HepG2 (cell line): ENCODE measurements around the gene TM7SF3. TPM values are rescaled to one million over a fixed set of nuclear protein-coding genes. Genes with fewer than 3 reads are reported as not detected.

Experiments used
- ATF2 ChIP-seq: sonication (generic); formaldehyde crosslinking; IDR thresholded peaks from 2 replicates; pipeline ENCODE4 v1.4.0; 2020; ENCODE audit warnings: missing genetic modification reagents
- HOXA7 ChIP-seq: sonication (generic); formaldehyde crosslinking; IDR thresholded peaks from 2 replicates; pipeline ENCODE4 v1.8.1; 2022; ENCODE audit warnings: mild to moderate bottlenecking, missing genetic modification reagents, moderate library complexity
- MEIS2 ChIP-seq: sonication (generic); formaldehyde crosslinking; IDR thresholded peaks from 2 replicates; pipeline ENCODE4 v1.9.0; 2021; ENCODE audit warnings: mild to moderate bottlenecking, missing genetic modification reagents
- STAT5B ChIP-seq: sonication (generic); formaldehyde crosslinking; IDR thresholded peaks from 2 replicates; pipeline ENCODE4 v1.4.0; 2020; ENCODE audit warnings: missing genetic modification reagents
- TP53 ChIP-seq: sonication (generic); formaldehyde crosslinking; conservative IDR thresholded peaks from 2 replicates; pipeline ENCODE4 v1.4.0; 2020; ENCODE audit warnings: missing genetic modification reagents
- ZNF317 ChIP-seq: sonication (generic); formaldehyde crosslinking; IDR thresholded peaks from 2 replicates; pipeline ENCODE4 v1.5.0; 2020; ENCODE audit warnings: mild to moderate bottlenecking, missing genetic modification reagents
- polyA plus RNA-seq, 8 experiments: library from polyadenylated mRNA; depleted of rRNA in 3 of 8; stranded (reverse) in 7 of 8; unstranded in 1 of 8; fragments of >200 nt; fragmentation: Illumina TruSeq in 4 of 8; extraction: Trizol in 4 of 8; gene quantifications; 2 replicates each; pipeline versions ENCODE4 v1.2.1 to v1.2.3, GENCODE V29; 2011 to 2016; ENCODE audit warnings: low read depth in 4 of 8, missing spikeins in 1 of 8, mixed read lengths in 1 of 8; ENCODE audit not compliant: insufficient read depth in 1 of 8
- total RNA-seq, 5 experiments: library from RNA; depleted of rRNA; stranded (reverse); fragments of >200 nt; fragmentation: Illumina TruSeq; extraction: Trizol; gene quantifications; 2 replicates each; pipeline ENCODE4 v1.2.3, GENCODE V29; 2016; ENCODE audit warnings: low read depth in 1 of 5
- TF ChIP-seq, protein P1 (sequence below): sonication (generic); formaldehyde crosslinking; IDR thresholded peaks from 2 replicates; pipeline ENCODE4 v1.5.0; 2020; ENCODE audit warnings: mild to moderate bottlenecking, missing genetic modification reagents, borderline replicate concordance
- TF ChIP-seq, protein P2 (sequence below): sonication (generic); formaldehyde crosslinking; IDR thresholded peaks from 2 replicates; pipeline ENCODE4 v1.4.0; 2020; ENCODE audit warnings: missing genetic modification reagents, low read depth, mild to moderate bottlenecking, borderline replicate concordance
- TF ChIP-seq, protein P3 (sequence below): sonication (generic); formaldehyde crosslinking; IDR thresholded peaks from 2 replicates; pipeline ENCODE4 v1.4.0; 2020; ENCODE audit warnings: mild to moderate bottlenecking, missing genetic modification reagents, borderline replicate concordance

Gene TM7SF3
- total and polyA plus RNA-seq, 2 of the 13 experiments (the other 11 are each of a cell fraction or from before 2014, with no cell fraction given), result 116 to 142 TPM

DNA sequence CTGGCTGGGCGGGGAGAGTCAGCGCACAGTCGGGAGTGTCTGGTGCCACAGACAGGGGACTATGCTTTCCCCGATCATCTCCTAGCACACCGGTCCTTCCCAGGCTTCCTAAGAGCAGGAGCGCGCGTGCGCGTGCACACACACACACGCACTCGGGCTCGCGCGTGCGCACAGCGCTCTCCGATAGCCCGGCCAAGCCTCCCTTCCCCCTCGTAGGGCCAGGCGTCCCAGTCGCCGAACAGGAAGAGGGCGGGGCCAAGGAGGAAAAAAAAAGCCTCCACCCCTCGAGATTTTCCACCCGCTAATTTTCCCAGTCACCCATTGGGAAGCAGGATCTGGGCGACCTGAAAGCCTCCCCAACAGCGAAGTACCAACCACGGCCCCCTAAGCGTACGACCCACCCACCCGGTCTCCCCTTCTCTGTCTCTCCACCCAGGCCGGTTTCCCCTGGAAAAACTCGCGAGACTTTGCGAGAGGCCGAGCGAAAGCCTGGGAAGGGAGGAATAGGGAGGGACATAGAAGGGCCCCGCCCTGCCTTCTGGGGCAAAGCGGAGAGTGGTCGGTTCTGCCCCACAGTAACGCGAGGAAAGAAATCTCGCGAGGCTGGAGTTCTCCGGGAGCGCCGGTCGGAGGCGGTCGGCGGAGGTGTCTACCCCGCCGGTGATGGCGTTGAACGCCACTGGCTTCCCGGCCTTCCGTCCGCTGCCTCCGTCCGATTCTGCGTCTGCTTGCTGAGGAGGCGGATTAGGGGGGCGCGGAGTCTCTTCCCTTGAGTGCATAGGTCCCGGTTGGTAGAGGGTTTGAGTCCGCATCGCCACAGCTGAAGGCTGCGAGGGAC, 76.1 kb downstream of the TM7SF3 start, which contains the start of the genes FGFR1OP2 and INTS13 (continued):
- TF ChIP-seq, protein P1, sequence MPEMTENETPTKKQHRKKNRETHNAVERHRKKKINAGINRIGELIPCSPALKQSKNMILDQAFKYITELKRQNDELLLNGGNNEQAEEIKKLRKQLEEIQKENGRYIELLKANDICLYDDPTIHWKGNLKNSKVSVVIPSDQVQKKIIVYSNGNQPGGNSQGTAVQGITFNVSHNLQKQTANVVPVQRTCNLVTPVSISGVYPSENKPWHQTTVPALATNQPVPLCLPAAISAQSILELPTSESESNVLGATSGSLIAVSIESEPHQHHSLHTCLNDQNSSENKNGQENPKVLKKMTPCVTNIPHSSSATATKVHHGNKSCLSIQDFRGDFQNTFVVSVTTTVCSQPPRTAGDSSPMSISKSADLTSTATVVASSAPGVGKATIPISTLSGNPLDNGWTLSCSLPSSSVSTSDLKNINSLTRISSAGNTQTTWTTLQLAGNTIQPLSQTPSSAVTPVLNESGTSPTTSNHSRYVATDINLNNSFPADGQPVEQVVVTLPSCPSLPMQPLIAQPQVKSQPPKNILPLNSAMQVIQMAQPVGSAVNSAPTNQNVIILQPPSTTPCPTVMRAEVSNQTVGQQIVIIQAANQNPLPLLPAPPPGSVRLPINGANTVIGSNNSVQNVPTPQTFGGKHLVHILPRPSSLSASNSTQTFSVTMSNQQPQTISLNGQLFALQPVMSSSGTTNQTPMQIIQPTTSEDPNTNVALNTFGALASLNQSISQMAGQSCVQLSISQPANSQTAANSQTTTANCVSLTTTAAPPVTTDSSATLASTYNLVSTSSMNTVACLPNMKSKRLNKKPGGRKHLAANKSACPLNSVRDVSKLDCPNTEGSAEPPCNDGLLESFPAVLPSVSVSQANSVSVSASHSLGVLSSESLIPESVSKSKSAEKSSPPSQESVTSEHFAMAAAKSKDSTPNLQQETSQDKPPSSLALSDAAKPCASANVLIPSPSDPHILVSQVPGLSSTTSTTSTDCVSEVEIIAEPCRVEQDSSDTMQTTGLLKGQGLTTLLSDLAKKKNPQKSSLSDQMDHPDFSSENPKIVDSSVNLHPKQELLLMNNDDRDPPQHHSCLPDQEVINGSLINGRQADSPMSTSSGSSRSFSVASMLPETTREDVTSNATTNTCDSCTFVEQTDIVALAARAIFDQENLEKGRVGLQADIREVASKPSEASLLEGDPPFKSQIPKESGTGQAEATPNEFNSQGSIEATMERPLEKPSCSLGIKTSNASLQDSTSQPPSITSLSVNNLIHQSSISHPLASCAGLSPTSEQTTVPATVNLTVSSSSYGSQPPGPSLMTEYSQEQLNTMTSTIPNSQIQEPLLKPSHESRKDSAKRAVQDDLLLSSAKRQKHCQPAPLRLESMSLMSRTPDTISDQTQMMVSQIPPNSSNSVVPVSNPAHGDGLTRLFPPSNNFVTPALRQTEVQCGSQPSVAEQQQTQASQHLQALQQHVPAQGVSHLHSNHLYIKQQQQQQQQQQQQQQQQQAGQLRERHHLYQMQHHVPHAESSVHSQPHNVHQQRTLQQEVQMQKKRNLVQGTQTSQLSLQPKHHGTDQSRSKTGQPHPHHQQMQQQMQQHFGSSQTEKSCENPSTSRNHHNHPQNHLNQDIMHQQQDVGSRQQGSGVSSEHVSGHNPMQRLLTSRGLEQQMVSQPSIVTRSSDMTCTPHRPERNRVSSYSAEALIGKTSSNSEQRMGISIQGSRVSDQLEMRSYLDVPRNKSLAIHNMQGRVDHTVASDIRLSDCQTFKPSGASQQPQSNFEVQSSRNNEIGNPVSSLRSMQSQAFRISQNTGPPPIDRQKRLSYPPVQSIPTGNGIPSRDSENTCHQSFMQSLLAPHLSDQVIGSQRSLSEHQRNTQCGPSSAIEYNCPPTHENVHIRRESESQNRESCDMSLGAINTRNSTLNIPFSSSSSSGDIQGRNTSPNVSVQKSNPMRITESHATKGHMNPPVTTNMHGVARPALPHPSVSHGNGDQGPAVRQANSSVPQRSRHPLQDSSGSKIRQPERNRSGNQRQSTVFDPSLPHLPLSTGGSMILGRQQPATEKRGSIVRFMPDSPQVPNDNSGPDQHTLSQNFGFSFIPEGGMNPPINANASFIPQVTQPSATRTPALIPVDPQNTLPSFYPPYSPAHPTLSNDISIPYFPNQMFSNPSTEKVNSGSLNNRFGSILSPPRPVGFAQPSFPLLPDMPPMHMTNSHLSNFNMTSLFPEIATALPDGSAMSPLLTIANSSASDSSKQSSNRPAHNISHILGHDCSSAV (CRISPR knock-in tag), result 0 out of 2 replicates have a peak, but pooled peaks have one; percentile 76
- TF ChIP-seq, protein P2, sequence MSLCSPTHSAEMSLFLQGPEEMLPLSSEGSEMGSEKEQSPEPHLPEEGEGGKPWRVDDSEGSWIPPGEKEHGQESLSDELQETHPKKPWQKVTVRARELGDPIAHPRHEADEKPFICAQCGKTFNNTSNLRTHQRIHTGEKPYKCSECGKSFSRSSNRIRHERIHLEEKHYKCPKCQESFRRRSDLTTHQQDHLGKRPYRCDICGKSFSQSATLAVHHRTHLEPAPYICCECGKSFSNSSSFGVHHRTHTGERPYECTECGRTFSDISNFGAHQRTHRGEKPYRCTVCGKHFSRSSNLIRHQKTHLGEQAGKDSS, result 0 out of 2 replicates have a peak, but pooled peaks have one; percentile 1
- no peak for TF ChIP-seq HOXA7
- TF ChIP-seq, protein P3, sequence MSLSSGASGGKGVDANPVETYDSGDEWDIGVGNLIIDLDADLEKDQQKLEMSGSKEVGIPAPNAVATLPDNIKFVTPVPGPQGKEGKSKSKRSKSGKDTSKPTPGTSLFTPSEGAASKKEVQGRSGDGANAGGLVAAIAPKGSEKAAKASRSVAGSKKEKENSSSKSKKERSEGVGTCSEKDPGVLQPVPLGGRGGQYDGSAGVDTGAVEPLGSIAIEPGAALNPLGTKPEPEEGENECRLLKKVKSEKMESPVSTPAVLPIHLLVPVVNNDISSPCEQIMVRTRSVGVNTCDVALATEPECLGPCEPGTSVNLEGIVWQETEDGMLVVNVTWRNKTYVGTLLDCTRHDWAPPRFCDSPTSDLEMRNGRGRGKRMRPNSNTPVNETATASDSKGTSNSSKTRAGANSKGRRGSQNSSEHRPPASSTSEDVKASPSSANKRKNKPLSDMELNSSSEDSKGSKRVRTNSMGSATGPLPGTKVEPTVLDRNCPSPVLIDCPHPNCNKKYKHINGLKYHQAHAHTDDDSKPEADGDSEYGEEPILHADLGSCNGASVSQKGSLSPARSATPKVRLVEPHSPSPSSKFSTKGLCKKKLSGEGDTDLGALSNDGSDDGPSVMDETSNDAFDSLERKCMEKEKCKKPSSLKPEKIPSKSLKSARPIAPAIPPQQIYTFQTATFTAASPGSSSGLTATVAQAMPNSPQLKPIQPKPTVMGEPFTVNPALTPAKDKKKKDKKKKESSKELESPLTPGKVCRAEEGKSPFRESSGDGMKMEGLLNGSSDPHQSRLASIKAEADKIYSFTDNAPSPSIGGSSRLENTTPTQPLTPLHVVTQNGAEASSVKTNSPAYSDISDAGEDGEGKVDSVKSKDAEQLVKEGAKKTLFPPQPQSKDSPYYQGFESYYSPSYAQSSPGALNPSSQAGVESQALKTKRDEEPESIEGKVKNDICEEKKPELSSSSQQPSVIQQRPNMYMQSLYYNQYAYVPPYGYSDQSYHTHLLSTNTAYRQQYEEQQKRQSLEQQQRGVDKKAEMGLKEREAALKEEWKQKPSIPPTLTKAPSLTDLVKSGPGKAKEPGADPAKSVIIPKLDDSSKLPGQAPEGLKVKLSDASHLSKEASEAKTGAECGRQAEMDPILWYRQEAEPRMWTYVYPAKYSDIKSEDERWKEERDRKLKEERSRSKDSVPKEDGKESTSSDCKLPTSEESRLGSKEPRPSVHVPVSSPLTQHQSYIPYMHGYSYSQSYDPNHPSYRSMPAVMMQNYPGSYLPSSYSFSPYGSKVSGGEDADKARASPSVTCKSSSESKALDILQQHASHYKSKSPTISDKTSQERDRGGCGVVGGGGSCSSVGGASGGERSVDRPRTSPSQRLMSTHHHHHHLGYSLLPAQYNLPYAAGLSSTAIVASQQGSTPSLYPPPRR (CRISPR knock-in tag), result no peak
- peak; percentile 45; the same call in 1 of the 2 replicates for TF ChIP-seq ATF2 (CRISPR knock-in tag)
- 0 out of 2 replicates have a peak, but pooled peaks have one; percentile 17 for TF ChIP-seq MEIS2 (CRISPR knock-in tag)
- TF ChIP-seq ZNF317 (CRISPR knock-in tag), result peak; percentile 39
- TF ChIP-seq TP53 (CRISPR knock-in tag), result no peak
- no peak; the same call in 1 of the 2 replicates for TF ChIP-seq STAT5B (CRISPR knock-in tag)
